Stimulated activated naive CD8-positive, alpha-beta T cell treated with anti-CD3 and anti-CD28 coated beads, Interleukin-15, Interleukin-2, amounts not matched to agents 100 U/mL and 50 U/mL, for 24 hours (primary cell): ENCODE results near the gene DTX3.
"Not testable (repeated sequence)": the region's sequence is repeated elsewhere in the genome, so short reads cannot be mapped to it uniquely, and the experiment has no call there.

Experiments
- ATAC-seq: fragments of 150-1000 bp; cut with Tn5 transposase; one replicate; pipeline ENCODE4 v1.10.0; 2021
- DNase-seq: peaks from one replicate; pipeline ENCODE4 v3.0.0; 2021

DTX3 gene

GRCh38 chr12:57632073-57632957 lies 27.7 kb downstream of the DTX3 start:
- DNase-seq (peak; percentile 37), ATAC-seq (peak; percentile 5)

GRCh38 chr12:57632958-57633840 lies 28.6 kb downstream of the DTX3 start, which contains the start of gene B4GALNT1:
Gene B4GALNT1, minus strand, starts transcription at chr12:57633201. Its CDS starts 1,069 bp downstream, at chr12:57632132.
- ATAC-seq (peak; percentile 89), DNase-seq (peak; percentile 77)

GRCh38 chr12:57636731-57637130 lies 32.1 kb downstream of the DTX3 start:
- ATAC-seq, DNase-seq: not testable (repeated sequence)

GRCh38 chr12:57637364-57637763 lies 32.7 kb downstream of the DTX3 start:
- DNase-seq, result no peak
- ATAC-seq, result no peak

- DNase-seq (no peak), ATAC-seq (no peak)
Observed at GRCh38 chr12:57638096-57638495, 33.5 kb downstream of the DTX3 start.

- no peak for DNase-seq
- ATAC-seq, result no peak
Observed at GRCh38 chr12:57640175-57641042, 35.8 kb downstream of the DTX3 start.

GRCh38 chr12:57641699-57642442 lies 37.2 kb downstream of the DTX3 start:
- no peak for ATAC-seq
- no peak for DNase-seq

GRCh38 chr12:57645990-57646658 lies 41.5 kb downstream of the DTX3 start:
- not testable (repeated sequence) for ATAC-seq, DNase-seq

- ATAC-seq, DNase-seq: not testable (repeated sequence)
Observed at GRCh38 chr12:57646659-57647049, 42.0 kb downstream of the DTX3 start.

- ATAC-seq (no peak), DNase-seq (no peak)
Observed at GRCh38 chr12:57654042-57654441, 49.4 kb downstream of the DTX3 start.

- no peak for DNase-seq
- ATAC-seq, result no peak
Observed at GRCh38 chr12:57655541-57656240, 51.1 kb downstream of the DTX3 start.

GRCh38 chr12:57656408-57656807 lies 51.8 kb downstream of the DTX3 start:
- not testable (repeated sequence) for ATAC-seq, DNase-seq

GRCh38 chr12:57657744-57658143 lies 53.1 kb downstream of the DTX3 start:
- ATAC-seq (no peak), DNase-seq (no peak)

GRCh38 chr12:57658890-57659289 lies 54.3 kb downstream of the DTX3 start:
- ATAC-seq, result no peak
- DNase-seq, result no peak
